IPS-NIHi7 (cell line): ENCODE data around the gene FAXC.

ENCODE experiments used
- DNase-seq: peaks from one replicate; pipeline ENCODE4 v3.0.0; 2012; ENCODE audit warnings: mixed read lengths; ENCODE audit errors: extremely low spot score

The FAXC gene

GRCh38 chr6:99349171-99350141 lies at the start of gene FAXC:
TSS of gene FAXC (minus strand) at chr6:99349674. CDS start at chr6:99349372, 302 bp downstream.
- peak; percentile 78 for DNase-seq

- no peak for DNase-seq
These were observed 47.8 kb upstream of the FAXC start for GRCh38 chr6:99397287-99397686.

GRCh38 chr6:99393698-99394531 lies 44.4 kb upstream of the FAXC start, which contains the start of gene COQ3:
TSS of gene COQ3 (minus strand) at chr6:99394195. CDS start at chr6:99394179, 16 bp downstream.
- peak; percentile 98 for DNase-seq

- no peak for DNase-seq
These were observed 43.9 kb upstream of the FAXC start for GRCh38 chr6:99393366-99393697.

- no peak for DNase-seq
These were observed 41.4 kb upstream of the FAXC start for GRCh38 chr6:99390896-99391295.

GRCh38 chr6:99384507-99384906 lies 35.0 kb upstream of the FAXC start:
- no peak for DNase-seq

- no peak for DNase-seq
These were observed 29.2 kb upstream of the FAXC start for GRCh38 chr6:99378636-99379035.

GRCh38 chr6:99369533-99369932 lies 20.1 kb upstream of the FAXC start:
- peak; percentile 41 for DNase-seq

- no peak for DNase-seq
These were observed 17.4 kb upstream of the FAXC start for GRCh38 chr6:99366852-99367251.

GRCh38 chr6:99364026-99364425 lies 14.6 kb upstream of the FAXC start:
- no peak for DNase-seq

- DNase-seq: no peak
These were observed 13.3 kb upstream of the FAXC start for GRCh38 chr6:99362678-99363268.

- no peak for DNase-seq
These were observed 10.3 kb upstream of the FAXC start for GRCh38 chr6:99359800-99360199.

- DNase-seq: no peak
These were observed 7.2 kb upstream of the FAXC start for GRCh38 chr6:99356641-99357040.

GRCh38 chr6:99354983-99355382 lies 5.5 kb upstream of the FAXC start:
- DNase-seq: no peak

GRCh38 chr6:99353126-99353525 lies 3.7 kb upstream of the FAXC start:
- DNase-seq: peak; percentile 44

GRCh38 chr6:99350573-99350972 lies 1.1 kb upstream of the FAXC start:
- DNase-seq: no peak

GRCh38 chr6:99348288-99349170 lies 945 bp downstream of the FAXC start:
- no peak for DNase-seq

GRCh38 chr6:99347804-99348203 lies 1.7 kb downstream of the FAXC start:
- no peak for DNase-seq

- DNase-seq: no peak
These were observed 2.9 kb downstream of the FAXC start for GRCh38 chr6:99346595-99346994.

GRCh38 chr6:99345164-99345563 lies 4.3 kb downstream of the FAXC start:
- DNase-seq: no peak

- DNase-seq: no peak
These were observed 5.2 kb downstream of the FAXC start for GRCh38 chr6:99344289-99344688.
